T1000 (cell line): Measurements from ENCODE around the gene BATF.

Experiments used
- DNase-seq: peaks from one replicate; lab custom pipeline; 2025; ENCODE audit warnings: mixed read lengths; lab: John Stamatoyannopoulos, UW

Gene BATF

GRCh38 chr14:75595226-75595625 is 73.0 kb downstream of the BATF start:
- no peak for DNase-seq
